ENCODE data around the gene VAMP2.

- TF ChIP-seq CTCF (conservative IDR thresholded peaks at IDR 0.05 in 1 of 2, IDR thresholded peaks at IDR 0.05 in 1 of 2; ENCODE audit: extremely low read depth in 1 of 2, insufficient read depth in 1 of 2, low read depth in 1 of 2, low read length in 2 of 2) (no peak), EZH2 (IDR thresholded peaks at IDR 0.05; ENCODE audit: borderline replicate concordance, low read length) (no peak)
These were observed 34.5 kb downstream of the VAMP2 start for GRCh38 chr17:8128125-8128784.

Measured in mammary epithelial cell (primary cell).